ENCODE data around the gene DBH.

Gene DBH

GRCh38 chr9:133587466-133587865 lies 48.7 kb upstream of the DBH start:
- ATAC-seq = no peak
- TF ChIP-seq, protein P1, sequence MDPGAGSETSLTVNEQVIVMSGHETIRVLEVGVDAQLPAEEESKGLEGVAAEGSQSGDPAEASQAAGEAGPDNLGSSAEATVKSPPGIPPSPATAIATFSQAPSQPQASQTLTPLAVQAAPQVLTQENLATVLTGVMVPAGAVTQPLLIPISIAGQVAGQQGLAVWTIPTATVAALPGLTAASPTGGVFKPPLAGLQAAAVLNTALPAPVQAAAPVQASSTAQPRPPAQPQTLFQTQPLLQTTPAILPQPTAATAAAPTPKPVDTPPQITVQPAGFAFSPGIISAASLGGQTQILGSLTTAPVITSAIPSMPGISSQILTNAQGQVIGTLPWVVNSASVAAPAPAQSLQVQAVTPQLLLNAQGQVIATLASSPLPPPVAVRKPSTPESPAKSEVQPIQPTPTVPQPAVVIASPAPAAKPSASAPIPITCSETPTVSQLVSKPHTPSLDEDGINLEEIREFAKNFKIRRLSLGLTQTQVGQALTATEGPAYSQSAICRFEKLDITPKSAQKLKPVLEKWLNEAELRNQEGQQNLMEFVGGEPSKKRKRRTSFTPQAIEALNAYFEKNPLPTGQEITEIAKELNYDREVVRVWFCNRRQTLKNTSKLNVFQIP (CRISPR knock-in tag; IDR thresholded peaks at IDR 0.05; ENCODE audit: borderline replicate concordance, low read depth) = no peak
- TF ChIP-seq, protein P2, sequence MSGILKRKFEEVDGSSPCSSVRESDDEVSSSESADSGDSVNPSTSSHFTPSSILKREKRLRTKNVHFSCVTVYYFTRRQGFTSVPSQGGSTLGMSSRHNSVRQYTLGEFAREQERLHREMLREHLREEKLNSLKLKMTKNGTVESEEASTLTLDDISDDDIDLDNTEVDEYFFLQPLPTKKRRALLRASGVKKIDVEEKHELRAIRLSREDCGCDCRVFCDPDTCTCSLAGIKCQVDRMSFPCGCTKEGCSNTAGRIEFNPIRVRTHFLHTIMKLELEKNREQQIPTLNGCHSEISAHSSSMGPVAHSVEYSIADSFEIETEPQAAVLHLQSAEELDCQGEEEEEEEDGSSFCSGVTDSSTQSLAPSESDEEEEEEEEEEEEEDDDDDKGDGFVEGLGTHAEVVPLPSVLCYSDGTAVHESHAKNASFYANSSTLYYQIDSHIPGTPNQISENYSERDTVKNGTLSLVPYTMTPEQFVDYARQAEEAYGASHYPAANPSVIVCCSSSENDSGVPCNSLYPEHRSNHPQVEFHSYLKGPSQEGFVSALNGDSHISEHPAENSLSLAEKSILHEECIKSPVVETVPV (CRISPR knock-in tag; IDR thresholded peaks at IDR 0.05) = no peak
- TF ChIP-seq, protein P3, sequence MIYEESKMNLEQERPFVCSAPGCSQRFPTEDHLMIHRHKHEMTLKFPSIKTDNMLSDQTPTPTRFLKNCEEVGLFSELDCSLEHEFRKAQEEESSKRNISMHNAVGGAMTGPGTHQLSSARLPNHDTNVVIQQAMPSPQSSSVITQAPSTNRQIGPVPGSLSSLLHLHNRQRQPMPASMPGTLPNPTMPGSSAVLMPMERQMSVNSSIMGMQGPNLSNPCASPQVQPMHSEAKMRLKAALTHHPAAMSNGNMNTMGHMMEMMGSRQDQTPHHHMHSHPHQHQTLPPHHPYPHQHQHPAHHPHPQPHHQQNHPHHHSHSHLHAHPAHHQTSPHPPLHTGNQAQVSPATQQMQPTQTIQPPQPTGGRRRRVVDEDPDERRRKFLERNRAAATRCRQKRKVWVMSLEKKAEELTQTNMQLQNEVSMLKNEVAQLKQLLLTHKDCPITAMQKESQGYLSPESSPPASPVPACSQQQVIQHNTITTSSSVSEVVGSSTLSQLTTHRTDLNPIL (CRISPR knock-in tag; IDR thresholded peaks at IDR 0.05; ENCODE audit: low read depth) = no peak
- no peak for TF ChIP-seq PPARA (CRISPR knock-in tag; IDR thresholded peaks at IDR 0.05; ENCODE audit: borderline replicate concordance)
- TF ChIP-seq ARNTL (CRISPR knock-in tag; IDR thresholded peaks at IDR 0.05; ENCODE audit: borderline replicate concordance, low read depth) = no peak
- no peak for TF ChIP-seq TCF4 (CRISPR knock-in tag; IDR thresholded peaks at IDR 0.05; ENCODE audit: borderline replicate concordance)
- TF ChIP-seq ZNF70 (CRISPR knock-in tag; IDR thresholded peaks at IDR 0.05) = no peak
- TF ChIP-seq ZFP30 (CRISPR knock-in tag; IDR thresholded peaks at IDR 0.05) = no peak
- no peak for TF ChIP-seq BACH2 (CRISPR knock-in tag; IDR thresholded peaks at IDR 0.05; ENCODE audit: borderline replicate concordance)
- TF ChIP-seq ZNF8 (CRISPR knock-in tag; IDR thresholded peaks at IDR 0.05) = no peak
- no peak for TF ChIP-seq ZFP3 (CRISPR knock-in tag; IDR thresholded peaks at IDR 0.05)
- TF ChIP-seq RARB (CRISPR knock-in tag; IDR thresholded peaks at IDR 0.05) = no peak
- no peak for TF ChIP-seq CSDC2 (CRISPR knock-in tag; IDR thresholded peaks at IDR 0.05)
- no peak for TF ChIP-seq GLIS3 (CRISPR knock-in tag; IDR thresholded peaks at IDR 0.05)
- no peak for TF ChIP-seq ZC3H10 (CRISPR knock-in tag; IDR thresholded peaks at IDR 0.05)
- TF ChIP-seq, protein P4, sequence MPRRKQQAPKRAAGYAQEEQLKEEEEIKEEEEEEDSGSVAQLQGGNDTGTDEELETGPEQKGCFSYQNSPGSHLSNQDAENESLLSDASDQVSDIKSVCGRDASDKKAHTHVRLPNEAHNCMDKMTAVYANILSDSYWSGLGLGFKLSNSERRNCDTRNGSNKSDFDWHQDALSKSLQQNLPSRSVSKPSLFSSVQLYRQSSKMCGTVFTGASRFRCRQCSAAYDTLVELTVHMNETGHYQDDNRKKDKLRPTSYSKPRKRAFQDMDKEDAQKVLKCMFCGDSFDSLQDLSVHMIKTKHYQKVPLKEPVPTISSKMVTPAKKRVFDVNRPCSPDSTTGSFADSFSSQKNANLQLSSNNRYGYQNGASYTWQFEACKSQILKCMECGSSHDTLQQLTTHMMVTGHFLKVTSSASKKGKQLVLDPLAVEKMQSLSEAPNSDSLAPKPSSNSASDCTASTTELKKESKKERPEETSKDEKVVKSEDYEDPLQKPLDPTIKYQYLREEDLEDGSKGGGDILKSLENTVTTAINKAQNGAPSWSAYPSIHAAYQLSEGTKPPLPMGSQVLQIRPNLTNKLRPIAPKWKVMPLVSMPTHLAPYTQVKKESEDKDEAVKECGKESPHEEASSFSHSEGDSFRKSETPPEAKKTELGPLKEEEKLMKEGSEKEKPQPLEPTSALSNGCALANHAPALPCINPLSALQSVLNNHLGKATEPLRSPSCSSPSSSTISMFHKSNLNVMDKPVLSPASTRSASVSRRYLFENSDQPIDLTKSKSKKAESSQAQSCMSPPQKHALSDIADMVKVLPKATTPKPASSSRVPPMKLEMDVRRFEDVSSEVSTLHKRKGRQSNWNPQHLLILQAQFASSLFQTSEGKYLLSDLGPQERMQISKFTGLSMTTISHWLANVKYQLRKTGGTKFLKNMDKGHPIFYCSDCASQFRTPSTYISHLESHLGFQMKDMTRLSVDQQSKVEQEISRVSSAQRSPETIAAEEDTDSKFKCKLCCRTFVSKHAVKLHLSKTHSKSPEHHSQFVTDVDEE (CRISPR knock-in tag; IDR thresholded peaks at IDR 0.05) = no peak
- TF ChIP-seq, protein P5, sequence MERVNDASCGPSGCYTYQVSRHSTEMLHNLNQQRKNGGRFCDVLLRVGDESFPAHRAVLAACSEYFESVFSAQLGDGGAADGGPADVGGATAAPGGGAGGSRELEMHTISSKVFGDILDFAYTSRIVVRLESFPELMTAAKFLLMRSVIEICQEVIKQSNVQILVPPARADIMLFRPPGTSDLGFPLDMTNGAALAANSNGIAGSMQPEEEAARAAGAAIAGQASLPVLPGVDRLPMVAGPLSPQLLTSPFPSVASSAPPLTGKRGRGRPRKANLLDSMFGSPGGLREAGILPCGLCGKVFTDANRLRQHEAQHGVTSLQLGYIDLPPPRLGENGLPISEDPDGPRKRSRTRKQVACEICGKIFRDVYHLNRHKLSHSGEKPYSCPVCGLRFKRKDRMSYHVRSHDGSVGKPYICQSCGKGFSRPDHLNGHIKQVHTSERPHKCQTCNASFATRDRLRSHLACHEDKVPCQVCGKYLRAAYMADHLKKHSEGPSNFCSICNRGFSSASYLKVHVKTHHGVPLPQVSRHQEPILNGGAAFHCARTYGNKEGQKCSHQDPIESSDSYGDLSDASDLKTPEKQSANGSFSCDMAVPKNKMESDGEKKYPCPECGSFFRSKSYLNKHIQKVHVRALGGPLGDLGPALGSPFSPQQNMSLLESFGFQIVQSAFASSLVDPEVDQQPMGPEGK (CRISPR knock-in tag; IDR thresholded peaks at IDR 0.05; ENCODE audit: borderline replicate concordance) = no peak
- TF ChIP-seq ZNF565 (CRISPR knock-in tag; conservative IDR thresholded peaks at IDR 0.05; ENCODE audit: low read depth) = no peak
- TF ChIP-seq ISL1 (CRISPR knock-in tag; IDR thresholded peaks at IDR 0.05) = no peak

GRCh38 chr9:133589454-133590227 lies 46.5 kb upstream of the DBH start:
- ATAC-seq = no peak
- TF ChIP-seq, protein P1 (CRISPR knock-in tag; IDR thresholded peaks at IDR 0.05; ENCODE audit: borderline replicate concordance, low read depth) = no peak
- TF ChIP-seq PPARA (CRISPR knock-in tag; IDR thresholded peaks at IDR 0.05; ENCODE audit: borderline replicate concordance) = no peak
- no peak for TF ChIP-seq TCF4 (CRISPR knock-in tag; IDR thresholded peaks at IDR 0.05; ENCODE audit: borderline replicate concordance)
- TF ChIP-seq RARB (CRISPR knock-in tag; IDR thresholded peaks at IDR 0.05) = no peak
- TF ChIP-seq OSR1 (CRISPR knock-in tag; IDR thresholded peaks at IDR 0.05) = no peak

All from SK-N-SH treated with all-trans-retinoic acid at 6 μM for 48 hours (cell line).